ENCODE measurements around the gene PGC. TPM values are rescaled to one million over a fixed set of nuclear protein-coding genes. Genes with fewer than 3 reads are reported as not detected.

Gene PGC
- total RNA-seq, 6 donors from 2014 or later, result 241 to 4,380 (median 659) TPM

DNA sequence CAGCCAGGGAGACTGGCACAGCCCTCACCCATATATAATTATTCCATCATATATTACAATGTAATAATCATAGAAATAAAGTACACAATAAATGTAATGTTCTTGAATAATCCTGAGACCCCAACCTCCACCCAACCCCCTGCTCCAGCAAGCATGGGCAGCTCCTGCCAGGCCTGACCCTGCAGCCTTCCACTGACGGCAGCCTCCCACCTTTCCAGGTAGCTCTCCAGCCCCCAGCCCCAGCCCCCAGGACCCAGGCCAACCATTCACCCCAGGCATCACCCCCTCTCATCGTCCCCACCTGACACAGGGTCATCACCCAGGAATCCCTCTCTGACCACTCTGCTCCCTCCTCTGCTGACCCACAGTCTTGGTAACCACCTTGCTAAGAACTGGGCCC, 26.4 kb downstream of the PGC start:
- ATAC-seq (ENCODE audit: low FRiP score in 2 of 2) (no peak), DNase-seq (no peak)
- no peak overlapping the region for H3K4me3 ChIP-seq
- no peaks in the 10 kb centered on the region for H3K9me3 ChIP-seq
- H3K4me1 ChIP-seq, result peaks cover 45 to 66% (median 51%) of the 10 kb centered on the region in 4 donors
- H3K36me3 ChIP-seq, result no peaks in the 10 kb centered on the region
- 95 to 96% methylated on average over 2 of the region's 2 CpGs for WGBS, 2 donors
- no peak overlapping the region for H3K27ac ChIP-seq
- H3K27me3 ChIP-seq, result no peaks in the 10 kb centered on the region
- TF ChIP-seq POLR2A (IDR thresholded peaks at IDR 0.05) (no peak), EP300 (IDR thresholded peaks at IDR 0.05) (no peak), POLR2AphosphoS5 (IDR thresholded peaks at IDR 0.05) (no peak)
- TF ChIP-seq, protein P1, sequence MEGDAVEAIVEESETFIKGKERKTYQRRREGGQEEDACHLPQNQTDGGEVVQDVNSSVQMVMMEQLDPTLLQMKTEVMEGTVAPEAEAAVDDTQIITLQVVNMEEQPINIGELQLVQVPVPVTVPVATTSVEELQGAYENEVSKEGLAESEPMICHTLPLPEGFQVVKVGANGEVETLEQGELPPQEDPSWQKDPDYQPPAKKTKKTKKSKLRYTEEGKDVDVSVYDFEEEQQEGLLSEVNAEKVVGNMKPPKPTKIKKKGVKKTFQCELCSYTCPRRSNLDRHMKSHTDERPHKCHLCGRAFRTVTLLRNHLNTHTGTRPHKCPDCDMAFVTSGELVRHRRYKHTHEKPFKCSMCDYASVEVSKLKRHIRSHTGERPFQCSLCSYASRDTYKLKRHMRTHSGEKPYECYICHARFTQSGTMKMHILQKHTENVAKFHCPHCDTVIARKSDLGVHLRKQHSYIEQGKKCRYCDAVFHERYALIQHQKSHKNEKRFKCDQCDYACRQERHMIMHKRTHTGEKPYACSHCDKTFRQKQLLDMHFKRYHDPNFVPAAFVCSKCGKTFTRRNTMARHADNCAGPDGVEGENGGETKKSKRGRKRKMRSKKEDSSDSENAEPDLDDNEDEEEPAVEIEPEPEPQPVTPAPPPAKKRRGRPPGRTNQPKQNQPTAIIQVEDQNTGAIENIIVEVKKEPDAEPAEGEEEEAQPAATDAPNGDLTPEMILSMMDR (IDR thresholded peaks at IDR 0.05), result no peak

DNA sequence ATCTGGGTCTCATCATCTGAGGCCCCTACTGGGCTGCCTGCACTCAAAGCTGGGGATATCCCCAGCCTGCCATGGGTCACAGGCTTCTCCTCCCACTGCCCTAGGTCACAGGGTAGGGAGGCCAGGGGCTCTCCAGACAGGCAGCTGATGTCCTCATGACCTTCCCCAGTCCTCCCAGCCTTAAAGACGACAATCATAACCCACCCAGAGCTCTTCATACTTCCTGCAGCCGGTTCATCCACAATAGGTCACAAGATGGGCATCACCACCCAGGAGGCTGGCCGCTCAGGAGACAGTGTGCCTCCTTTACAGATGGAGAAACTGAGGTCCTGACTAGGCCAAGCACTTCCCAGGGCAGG, 27.0 kb downstream of the PGC start:
- Histone ChIP-seq H3K27me3 (no peaks in the 10 kb centered on the region), H3K4me1 (peaks cover 40 to 62% (median 47%) of the 10 kb centered on the region in 4 donors), H3K9me3 (no peaks in the 10 kb centered on the region), H3K36me3 (no peaks in the 10 kb centered on the region), H3K4me3 (no peak overlapping the region), H3K27ac (peak overlapping the region in 1 of 4 donors; percentile 26)
- TF ChIP-seq POLR2AphosphoS5 (IDR thresholded peaks at IDR 0.05), result no peak
- TF ChIP-seq POLR2A (IDR thresholded peaks at IDR 0.05), result no peak
- TF ChIP-seq EP300 (IDR thresholded peaks at IDR 0.05), result no peak
- TF ChIP-seq, protein P1 (IDR thresholded peaks at IDR 0.05), result no peak
- 88% methylated on average over 3 of the region's 3 CpGs; no CpG with 5 or more reads in 1 of the 2 donors for WGBS, 2 donors
- ATAC-seq (ENCODE audit: low FRiP score in 2 of 2) (no peak), DNase-seq (no peak)

DNA sequence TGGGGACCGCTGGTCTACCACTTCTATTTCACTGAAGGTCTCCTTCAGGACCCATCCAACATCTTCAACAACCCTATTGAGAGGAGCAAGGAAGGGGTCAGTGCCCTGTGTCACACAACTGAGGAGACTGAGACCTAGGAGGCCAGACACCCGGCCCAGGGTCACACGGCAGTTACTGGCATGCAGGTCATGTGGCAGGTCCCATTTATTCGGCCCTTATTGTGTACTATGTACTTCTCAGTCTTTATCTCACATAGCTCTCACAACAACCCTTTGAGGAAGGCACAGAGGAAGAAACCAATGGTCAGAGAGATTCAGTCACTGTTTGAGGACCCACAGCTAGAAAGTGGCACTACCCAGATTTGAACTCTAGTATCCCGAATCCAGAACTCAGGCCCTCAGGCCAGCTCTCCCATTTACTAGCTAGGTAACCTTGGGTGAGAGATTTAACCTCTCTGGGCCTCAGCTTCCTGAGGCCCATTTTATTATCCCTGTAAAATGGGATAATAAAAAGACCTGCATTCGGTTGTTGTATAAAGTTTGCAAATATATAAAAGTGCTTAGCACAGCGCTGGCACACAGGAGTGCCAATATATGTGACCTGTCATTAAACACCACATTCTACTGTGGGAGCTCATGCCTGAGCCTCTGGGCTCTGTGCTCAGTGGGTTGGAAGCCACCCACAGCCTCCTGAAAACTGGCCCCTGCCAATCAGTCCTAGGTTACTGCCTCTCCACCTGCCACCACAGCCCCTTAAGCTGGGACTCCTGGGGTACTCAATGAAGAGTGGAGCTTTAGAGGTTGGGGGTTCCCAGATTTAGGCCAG, 27.5 kb downstream of the PGC start:
- ATAC-seq (ENCODE audit: low FRiP score in 2 of 2), result no peak

DNA sequence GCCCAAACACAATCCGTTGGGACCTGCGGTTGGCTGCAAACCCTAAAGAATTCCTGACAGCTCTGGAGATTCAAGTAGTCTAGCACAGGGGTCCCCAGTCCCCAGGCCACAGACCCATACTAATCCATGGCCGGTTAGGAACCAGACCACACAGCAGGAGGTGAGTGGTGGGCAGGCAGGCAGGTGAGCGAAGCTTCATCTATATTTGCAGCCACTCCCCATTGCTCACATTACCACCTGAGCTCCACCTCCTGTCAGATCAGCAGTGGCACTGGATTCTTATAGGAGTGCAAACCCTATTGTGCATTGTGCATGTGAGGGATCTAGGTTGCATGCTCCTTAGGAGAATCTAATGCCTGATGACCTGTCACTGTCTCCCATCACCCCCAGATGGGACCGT, 28.4 kb downstream of the PGC start:
- ATAC-seq (ENCODE audit: low FRiP score in 2 of 2) (no peak), DNase-seq (no peak)
- Histone ChIP-seq H3K4me1 (peaks cover 29 to 48% (median 36%) of the 10 kb centered on the region in 4 donors), H3K27me3 (no peaks in the 10 kb centered on the region), H3K9me3 (no peaks in the 10 kb centered on the region), H3K27ac (no peak overlapping the region), H3K36me3 (no peaks in the 10 kb centered on the region), H3K4me3 (no peak overlapping the region)
- TF ChIP-seq, protein P1 (IDR thresholded peaks at IDR 0.05), result no peak
- WGBS, 2 donors, result 71 to 84% methylated on average over 5 of the region's 5 CpGs

More for the DNA sequence above, 27.5 kb downstream of the PGC start:
- Histone ChIP-seq H3K36me3 (no peaks in the 10 kb centered on the region), H3K27ac (peak overlapping the region in 1 of 4 donors; percentile 26), H3K4me1 (peaks cover 35 to 56% (median 41%) of the 10 kb centered on the region in 4 donors), H3K27me3 (no peaks in the 10 kb centered on the region), H3K4me3 (no peak overlapping the region), H3K9me3 (no peaks in the 10 kb centered on the region)
- TF ChIP-seq POLR2AphosphoS5 (IDR thresholded peaks at IDR 0.05) (no peak), POLR2A (IDR thresholded peaks at IDR 0.05) (no peak), EP300 (IDR thresholded peaks at IDR 0.05) (no peak)
- TF ChIP-seq, protein P1 (IDR thresholded peaks at IDR 0.05), result no peak
- WGBS, 2 donors, result 79 to 91% methylated on average over 7 of the region's 7 CpGs
- no peak for DNase-seq

DNA sequence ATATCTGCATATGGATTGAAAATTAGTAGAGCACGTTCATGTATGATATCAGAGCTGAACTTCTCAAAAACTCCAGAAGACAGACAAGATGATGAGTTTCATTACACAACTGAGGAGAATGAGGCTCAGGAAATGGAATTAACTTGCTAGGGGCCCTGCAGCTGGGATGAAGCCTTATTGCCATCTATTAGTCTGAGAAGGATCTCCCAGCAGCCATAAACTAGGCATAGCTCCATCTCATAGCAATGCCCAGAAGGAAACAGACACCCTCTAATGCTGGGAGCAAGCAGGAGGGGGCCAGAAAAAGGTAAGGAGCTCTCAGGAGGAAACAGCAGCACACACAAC, 29.8 kb downstream of the PGC start:
- no peaks in the 10 kb centered on the region for H3K36me3 ChIP-seq
- TF ChIP-seq, protein P1 (IDR thresholded peaks at IDR 0.05), result no peak
- no peak for TF ChIP-seq EP300 (IDR thresholded peaks at IDR 0.05)
- no peak for TF ChIP-seq POLR2A (IDR thresholded peaks at IDR 0.05)
- TF ChIP-seq POLR2AphosphoS5 (IDR thresholded peaks at IDR 0.05), result no peak
- H3K27ac ChIP-seq, result no peak overlapping the region
- H3K27me3 ChIP-seq, result no peaks in the 10 kb centered on the region
- DNase-seq, result no peak
- H3K9me3 ChIP-seq, result no peaks in the 10 kb centered on the region
- 68 to 100% methylated on average over 1 of the region's 1 CpG for WGBS, 2 donors
- no peak for ATAC-seq (ENCODE audit: low FRiP score in 2 of 2)
- no peak overlapping the region for H3K4me3 ChIP-seq
- peaks cover 32 to 48% (median 37%) of the 10 kb centered on the region in 4 donors for H3K4me1 ChIP-seq
